CD14-positive monocyte (primary cell): Measurements from ENCODE around the gene STEAP3. TPM values are rescaled to one million over a fixed set of nuclear protein-coding genes. Genes with fewer than 3 reads are reported as not detected.

ENCODE experiments used
- DNase-seq, 3 donors: peaks; one replicate each; pipeline ENCODE4 v3.0.0-alpha.2; 2011 to 2022
- H2AFZ ChIP-seq: 2 replicates; pipeline ENCODE4 v1.6.0; 2012; ENCODE audit warnings: mild to moderate bottlenecking, low read depth, low read length, inconsistent platforms; ENCODE audit not compliant: insufficient read depth, poor library complexity, severe bottlenecking
- H3K27ac ChIP-seq, 2 donors: 1 replicate in 1 of 2; 2 replicates in 1 of 2; pipeline ENCODE4 v1.5.1; 2012 to 2013; ENCODE audit warnings: low read length in 2 of 2, control low read depth in 1 of 2, inconsistent platforms in 1 of 2, low read depth in 1 of 2, mild to moderate bottlenecking in 1 of 2
- H3K27me3 ChIP-seq, 2 donors: one replicate each; pipeline versions ENCODE4 v1.6.0 to v1.6.1; 2011 to 2013; ENCODE audit warnings: low read length in 2 of 2; ENCODE audit not compliant: control insufficient read depth in 2 of 2, insufficient read depth in 2 of 2
- H3K36me3 ChIP-seq, 2 donors: replicated peaks in 1 of 2; 1 replicate in 1 of 2; 2 replicates in 1 of 2; pipeline versions ENCODE4 v1.5.1 to v1.6.1; 2012 to 2013; ENCODE audit warnings: low read length in 2 of 2, control low read depth in 1 of 2, inconsistent platforms in 1 of 2, mild to moderate bottlenecking in 1 of 2; ENCODE audit not compliant: insufficient read depth in 2 of 2, control insufficient read depth in 1 of 2
- H3K4me1 ChIP-seq, 2 donors: 1 replicate in 1 of 2; 2 replicates in 1 of 2; pipeline versions ENCODE4 v1.5.1 to v1.6.1; 2012 to 2013; ENCODE audit warnings: low read length in 2 of 2, control low read depth in 1 of 2, inconsistent platforms in 1 of 2, mild to moderate bottlenecking in 1 of 2, moderate library complexity in 1 of 2; ENCODE audit not compliant: insufficient read depth in 2 of 2, control insufficient read depth in 1 of 2
- H3K4me2 ChIP-seq: replicated peaks from 2 replicates; pipeline ENCODE3; 2012; ENCODE audit warnings: low read length, moderate library complexity, mild to moderate bottlenecking; ENCODE audit not compliant: poor library complexity, severe bottlenecking; ENCODE audit errors: extremely low read depth
- H3K4me3 ChIP-seq, 3 experiments: fragments of 200-600 bp in 1 of 3; sonication (generic) in 1 of 3; replicated peaks in 1 of 3; 1 replicate in 2 of 3; 2 replicates in 1 of 3; pipeline ENCODE4 v1.5.1; 2011 to 2013; ENCODE audit warnings: low read length in 3 of 3, mild to moderate bottlenecking in 3 of 3, control low read depth in 2 of 3, low read depth in 2 of 3, inconsistent platforms in 1 of 3, moderate library complexity in 1 of 3
- H3K79me2 ChIP-seq: 2 replicates; pipeline ENCODE4 v1.6.0; 2012; ENCODE audit warnings: mild to moderate bottlenecking, control low read depth, inconsistent platforms, low read length, moderate library complexity; ENCODE audit not compliant: insufficient read depth
- H3K9ac ChIP-seq: 2 replicates; pipeline ENCODE4 v1.6.0; 2017; ENCODE audit warnings: low read length, mild to moderate bottlenecking; ENCODE audit not compliant: insufficient read depth, poor library complexity, severe bottlenecking
- H3K9me3 ChIP-seq, 2 donors: replicated peaks in 1 of 2; 1 replicate in 1 of 2; 2 replicates in 1 of 2; pipeline versions ENCODE4 v1.5.1 to v1.6.1; 2012 to 2013; ENCODE audit warnings: low read length in 2 of 2, control low read depth in 1 of 2; ENCODE audit not compliant: control insufficient read depth in 1 of 2, insufficient read depth in 1 of 2
- H4K20me1 ChIP-seq: 2 replicates; pipeline ENCODE4 v1.6.0; 2012; ENCODE audit warnings: mild to moderate bottlenecking, low read length, control low read depth, moderate library complexity; ENCODE audit not compliant: insufficient read depth
- H3K27ac Mint-ChIP-seq, 7 donors: one replicate each; pipeline ENCODE4 v1.8.0; 2020; ENCODE audit warnings: mild to moderate bottlenecking in 7 of 7, mixed read lengths in 7 of 7, moderate library complexity in 6 of 7, inconsistent platforms in 2 of 7
- H3K27me3 Mint-ChIP-seq, 3 donors: one replicate each; pipeline ENCODE4 v1.8.0; 2021 to 2022; ENCODE audit warnings: low read depth in 3 of 3, mild to moderate bottlenecking in 3 of 3, mixed read lengths in 3 of 3, moderate library complexity in 3 of 3, inconsistent platforms in 1 of 3
- H3K36me3 Mint-ChIP-seq, 2 donors: one replicate each; pipeline ENCODE4 v1.8.0; 2020; ENCODE audit warnings: mixed read lengths in 2 of 2, inconsistent platforms in 1 of 2, mild to moderate bottlenecking in 1 of 2
- H3K4me1 Mint-ChIP-seq: one replicate; pipeline ENCODE4 v1.8.0; 2020; ENCODE audit warnings: mild to moderate bottlenecking, mixed read lengths
- H3K4me3 Mint-ChIP-seq, 2 donors: one replicate each; pipeline ENCODE4 v1.8.0; 2020; ENCODE audit warnings: mild to moderate bottlenecking in 2 of 2, mixed read lengths in 2 of 2, moderate library complexity in 1 of 2
- H3K9me3 Mint-ChIP-seq, 7 donors: one replicate each; pipeline ENCODE4 v1.8.0; 2020 to 2022; ENCODE audit warnings: mixed read lengths in 7 of 7, mild to moderate bottlenecking in 6 of 7, moderate library complexity in 6 of 7, inconsistent platforms in 2 of 7
- WGBS: methylation state at CpG from one replicate; pipeline ENCODE4 v1.1.5; 2013; ENCODE audit warnings: missing lambda C conversion rate; ENCODE audit not compliant: insufficient coverage; 5-methylcytosine and 5-hydroxymethylcytosine counted together
- intact Hi-C, 2 donors: fragments of 100-400 bp; cut with micrococcal nuclease; formaldehyde crosslinking; loops; one replicate each; pipeline versions ENCODE4 v1.15.0 to v1.15.1; 2023
- polyA plus RNA-seq, 3 donors: library from polyadenylated mRNA; depleted of rRNA in 1 of 3; unstranded in 2 of 3; stranded (reverse) in 1 of 3; fragments of 300-500 nt in 2 of 3; fragments of >200 nt in 1 of 3; fragmentation: Illumina TruSeq in 2 of 3; gene quantifications; 1 replicate in 2 of 3; 2 replicates in 1 of 3; pipeline ENCODE4 v1.2.3, GENCODE V29; 2012 to 2021
- TF ChIP-seq, protein P1 (sequence below): fragments of 200-600 bp; IDR thresholded peaks from one replicate; pipeline ENCODE4 v1.8.0; 2022; ENCODE audit warnings: antibody characterized with exemption, mild to moderate bottlenecking

The STEAP3 gene
- polyA plus RNA-seq, 3 donors: 3.0 to 10.7 (median 3.3) TPM

DNA sequence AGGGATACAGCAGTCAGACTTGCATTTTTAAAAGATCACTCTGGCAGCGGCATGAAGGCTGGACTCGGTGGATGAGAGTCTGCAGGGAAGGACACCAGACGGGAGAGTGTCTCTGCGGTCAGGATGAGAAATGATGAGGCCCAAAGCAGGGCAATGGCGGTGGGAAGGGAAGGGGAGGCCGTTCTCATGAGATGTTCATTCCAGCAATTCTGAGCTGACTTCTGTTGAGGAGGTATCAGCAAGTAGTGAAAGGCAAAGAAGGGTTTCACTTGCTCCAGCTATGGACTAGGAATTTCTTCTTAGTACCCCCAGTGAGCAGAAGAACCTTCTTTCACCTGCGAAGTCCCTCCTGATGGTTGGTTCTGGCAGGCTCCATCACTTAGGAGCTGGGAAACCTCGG is 63.0 kb downstream of the STEAP3 start:
- Histone ChIP-seq H3K4me3 (no peak overlapping the region), H3K79me2 (no peaks in the 10 kb centered on the region), H3K27ac (no peak overlapping the region), H3K4me1 (peaks cover 28 to 30% of the 10 kb centered on the region in 2 donors), H3K36me3 (no peaks in the 10 kb centered on the region), H3K4me2 (no peak overlapping the region), H2AFZ (no peak overlapping the region), H3K9ac (no peak overlapping the region), H3K27me3 (no peaks in the 10 kb centered on the region), H4K20me1 (no peaks in the 10 kb centered on the region), H3K9me3 (no peaks in the 10 kb centered on the region)
- Mint-ChIP-seq H3K36me3 (peaks cover 0 to 6% of the 10 kb centered on the region in 2 donors), H3K4me3 (no peak overlapping the region), H3K27me3 (peaks cover 0 to 2% (median 1%) of the 10 kb centered on the region in 3 donors), H3K9me3 (no peaks in the 10 kb centered on the region), H3K4me1 (peaks cover 29% of the 10 kb centered on the region), H3K27ac (peak overlapping the region in 2 of 7 donors; percentile 7 to 54)
- intact Hi-C loops: loop anchor here in 1 of 2 donors (10.0 kb wide), 1 partner anchor 402 kb away; no protein-coding TSS in a partner anchor
- no peak for DNase-seq
- 100% methylated on average over 5 of the region's 8 CpGs for WGBS
- TF ChIP-seq, protein P1, sequence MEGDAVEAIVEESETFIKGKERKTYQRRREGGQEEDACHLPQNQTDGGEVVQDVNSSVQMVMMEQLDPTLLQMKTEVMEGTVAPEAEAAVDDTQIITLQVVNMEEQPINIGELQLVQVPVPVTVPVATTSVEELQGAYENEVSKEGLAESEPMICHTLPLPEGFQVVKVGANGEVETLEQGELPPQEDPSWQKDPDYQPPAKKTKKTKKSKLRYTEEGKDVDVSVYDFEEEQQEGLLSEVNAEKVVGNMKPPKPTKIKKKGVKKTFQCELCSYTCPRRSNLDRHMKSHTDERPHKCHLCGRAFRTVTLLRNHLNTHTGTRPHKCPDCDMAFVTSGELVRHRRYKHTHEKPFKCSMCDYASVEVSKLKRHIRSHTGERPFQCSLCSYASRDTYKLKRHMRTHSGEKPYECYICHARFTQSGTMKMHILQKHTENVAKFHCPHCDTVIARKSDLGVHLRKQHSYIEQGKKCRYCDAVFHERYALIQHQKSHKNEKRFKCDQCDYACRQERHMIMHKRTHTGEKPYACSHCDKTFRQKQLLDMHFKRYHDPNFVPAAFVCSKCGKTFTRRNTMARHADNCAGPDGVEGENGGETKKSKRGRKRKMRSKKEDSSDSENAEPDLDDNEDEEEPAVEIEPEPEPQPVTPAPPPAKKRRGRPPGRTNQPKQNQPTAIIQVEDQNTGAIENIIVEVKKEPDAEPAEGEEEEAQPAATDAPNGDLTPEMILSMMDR: no peak

DNA sequence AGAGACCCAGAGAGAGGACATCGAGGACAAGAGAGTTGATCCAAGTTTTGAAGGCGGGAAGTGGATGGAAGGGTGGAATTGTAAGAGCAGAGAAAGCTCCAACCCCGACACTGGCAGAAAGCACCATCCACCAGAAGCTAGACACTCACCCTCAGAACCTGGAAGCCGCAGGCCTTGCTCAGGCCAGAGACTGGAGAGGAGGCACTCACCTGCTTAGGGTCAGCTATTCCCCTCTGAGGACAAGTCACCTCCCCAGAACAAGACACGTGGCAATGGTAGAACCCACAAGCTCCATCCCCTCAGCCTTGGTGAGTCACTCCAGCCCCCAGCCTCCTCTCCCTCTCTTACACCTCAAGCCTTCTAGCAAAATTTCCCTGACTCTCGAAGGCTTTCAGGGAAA is 64.9 kb downstream of the STEAP3 start:
- Histone ChIP-seq H3K36me3 (no peaks in the 10 kb centered on the region), H3K4me1 (peaks cover 9 to 11% of the 10 kb centered on the region in 2 donors), H3K4me2 (no peak overlapping the region), H4K20me1 (no peaks in the 10 kb centered on the region), H3K79me2 (no peaks in the 10 kb centered on the region), H3K4me3 (no peak overlapping the region), H3K9me3 (no peaks in the 10 kb centered on the region), H3K9ac (no peak overlapping the region), H3K27me3 (no peaks in the 10 kb centered on the region), H2AFZ (no peak overlapping the region), H3K27ac (no peak overlapping the region)
- intact Hi-C loops: loop anchor here in 1 of 2 donors (10.0 kb wide), 1 partner anchor 404 kb away; no protein-coding TSS in a partner anchor
- Mint-ChIP-seq H3K27me3 (peaks cover 0 to 4% (median 3%) of the 10 kb centered on the region in 3 donors), H3K4me3 (no peak overlapping the region), H3K9me3 (no peaks in the 10 kb centered on the region), H3K36me3 (peaks cover 0 to 6% of the 10 kb centered on the region in 2 donors), H3K4me1 (peaks cover 12% of the 10 kb centered on the region), H3K27ac (no peak overlapping the region)
- TF ChIP-seq, protein P1: no peak
- WGBS: 67% methylated on average over 3 of the region's 6 CpGs
- no peak for DNase-seq
